SK-N-SH (cell line): ENCODE data around the gene SLC18A2. TPM values are rescaled to one million over a fixed set of nuclear protein-coding genes. Genes with fewer than 3 reads are reported as not detected.

Source experiments
- CTCF ChIA-PET: fragments of 300-600, 350-600 bp; formaldehyde crosslinking; extraction: SDS; loops from one replicate; lab custom pipeline; 2021; lab: Yijun Ruan, JAX
- POLR2A ChIA-PET: fragments of 350-600 bp; sonication (Branson Sonifier 250); formaldehyde crosslinking; extraction: SDS; loops from one replicate; lab custom pipeline; 2020; ENCODE audit warnings: antibody characterized with exemption, inconsistent platforms; lab: Yijun Ruan, JAX
- DNase-seq: peaks from one replicate; pipeline ENCODE4 v3.0.0; 2012
- H2AFZ ChIP-seq: fragments of 200-600 bp; sonication (generic); 2 replicates; pipeline ENCODE4 v1.8.1; 2016; ENCODE audit warnings: antibody characterized with exemption, mild to moderate bottlenecking, low read depth
- H3F3A ChIP-seq: fragments of 200-600 bp; sonication (generic); replicated peaks from 2 replicates; pipeline ENCODE3; 2016; ENCODE audit warnings: antibody characterized with exemption, mild to moderate bottlenecking; ENCODE audit not compliant: insufficient read depth
- H3K27ac ChIP-seq, 2 experiments: fragments of 200-500 bp in 1 of 2; fragments of 200-600 bp in 1 of 2; sonication (Bioruptor generic) in 1 of 2; sonication (generic), shearing (Covaris generic) in 1 of 2; 2 replicates each; pipeline versions ENCODE4 v1.5.1 to v1.6.1; 2014 to 2016; ENCODE audit warnings: low read depth in 2 of 2, inconsistent platforms in 1 of 2, low read length in 1 of 2, mild to moderate bottlenecking in 1 of 2, mixed read lengths in 1 of 2
- H3K27me3 ChIP-seq: fragments of 200-600 bp; sonication (generic), shearing (Covaris generic); 2 replicates; pipeline ENCODE4 v1.6.1; 2016; ENCODE audit warnings: mixed run types; ENCODE audit not compliant: insufficient read depth
- H3K36me3 ChIP-seq, 2 experiments: fragments of 200-500 bp in 1 of 2; fragments of 200-600 bp in 1 of 2; sonication (Bioruptor generic) in 1 of 2; sonication (generic) in 1 of 2; replicated peaks in 1 of 2; 2 replicates each; pipeline versions ENCODE3 to v1.5.1; 2014 to 2016; ENCODE audit warnings: low read length in 1 of 2, mild to moderate bottlenecking in 1 of 2; ENCODE audit not compliant: insufficient read depth in 2 of 2, control insufficient read depth in 1 of 2
- H3K4me1 ChIP-seq, 2 experiments: fragments of 200-500 bp in 1 of 2; fragments of 200-600 bp in 1 of 2; sonication (Bioruptor generic) in 1 of 2; sonication (generic), shearing (Covaris generic) in 1 of 2; 2 replicates each; pipeline versions ENCODE4 v1.5.1 to v1.6.1; 2014 to 2016; ENCODE audit warnings: low read depth in 1 of 2, low read length in 1 of 2, mixed run types in 1 of 2; ENCODE audit not compliant: insufficient read depth in 2 of 2, control insufficient read depth in 1 of 2
- H3K4me2 ChIP-seq: fragments of 200-600 bp; sonication (generic), shearing (Covaris generic); 2 replicates; pipeline ENCODE4 v1.6.1; 2017; ENCODE audit warnings: mixed run types
- H3K4me3 ChIP-seq, 2 experiments: fragments of 200-500 bp in 1 of 2; fragments of 200-600 bp in 1 of 2; sonication (Bioruptor generic) in 1 of 2; sonication (generic), shearing (Covaris generic) in 1 of 2; 2 replicates each; pipeline versions ENCODE4 v1.5.1 to v1.8.1; 2014 to 2016; ENCODE audit warnings: low read depth in 2 of 2, inconsistent platforms in 1 of 2, low read length in 1 of 2, mild to moderate bottlenecking in 1 of 2, mixed read lengths in 1 of 2, moderate library complexity in 1 of 2
- H3K79me2 ChIP-seq: fragments of 200-600 bp; sonication (generic); 2 replicates; pipeline ENCODE4 v1.8.1; 2017; ENCODE audit warnings: mild to moderate bottlenecking; ENCODE audit not compliant: insufficient read depth
- H3K9ac ChIP-seq: fragments of 200-600 bp; sonication (generic); 2 replicates; pipeline ENCODE4 v1.6.1; 2017; ENCODE audit warnings: mixed run types
- H3K9me2 ChIP-seq: fragments of 200-600 bp; sonication (generic); 2 replicates; pipeline ENCODE4 v1.6.1; 2017; ENCODE audit warnings: mixed run types
- H3K9me3 ChIP-seq: fragments of 200-600 bp; sonication (generic); 2 replicates; pipeline ENCODE4 v1.6.1; 2017; ENCODE audit warnings: mixed run types, mild to moderate bottlenecking, moderate library complexity
- H4K20me1 ChIP-seq: fragments of 200-600 bp; sonication (generic); 2 replicates; pipeline ENCODE4 v1.6.1; 2017; ENCODE audit warnings: mild to moderate bottlenecking, mixed run types; ENCODE audit not compliant: insufficient read depth
- EP300 ChIP-seq, 2 experiments: IDR thresholded peaks; 2 replicates each; pipeline versions ENCODE4 v1.4.0 to v1.6.1; 2012; ENCODE audit warnings: borderline replicate concordance in 1 of 2, low read depth in 1 of 2, low read length in 1 of 2
- FOXJ3 ChIP-seq: sonication (generic); formaldehyde crosslinking; IDR thresholded peaks from 2 replicates; pipeline ENCODE4 v1.5.1; 2020; ENCODE audit warnings: mild to moderate bottlenecking, missing genetic modification reagents
- GABPA ChIP-seq: IDR thresholded peaks from 2 replicates; pipeline ENCODE4 v1.4.0; 2012; ENCODE audit warnings: low read depth, mild to moderate bottlenecking
- GATA2 ChIP-seq: sonication (generic); formaldehyde crosslinking; IDR thresholded peaks from 2 replicates; pipeline ENCODE4 v1.5.0; 2020; ENCODE audit warnings: mild to moderate bottlenecking, missing genetic modification reagents
- JUND ChIP-seq: IDR thresholded peaks from 2 replicates; pipeline ENCODE4 v1.4.0; 2012
- MEF2A ChIP-seq: IDR thresholded peaks from 2 replicates; pipeline ENCODE4 v1.4.0; 2012; ENCODE audit warnings: low read depth, borderline replicate concordance
- NFIC ChIP-seq: IDR thresholded peaks from 2 replicates; pipeline ENCODE4 v1.4.0; 2012; ENCODE audit warnings: borderline replicate concordance
- NRF1 ChIP-seq: IDR thresholded peaks from 2 replicates; pipeline ENCODE4 v1.6.1; 2012; ENCODE audit warnings: low read depth, mild to moderate bottlenecking, low read length
- RXRA ChIP-seq: IDR thresholded peaks from 2 replicates; pipeline ENCODE4 v1.4.0; 2012; ENCODE audit warnings: low read depth, mild to moderate bottlenecking, borderline replicate concordance
- TCF12 ChIP-seq: IDR thresholded peaks from 2 replicates; pipeline ENCODE4 v1.4.0; 2012
- TEAD4 ChIP-seq: IDR thresholded peaks from 2 replicates; pipeline ENCODE4 v1.4.0; 2012; ENCODE audit warnings: mild to moderate bottlenecking, borderline replicate concordance; ENCODE audit not compliant: insufficient read depth
- WGBS: methylation state at CpG from one replicate; pipeline ENCODE4 v1.1.6; 2017; ENCODE audit warnings: low lambda C conversion rate; 5-methylcytosine and 5-hydroxymethylcytosine counted together
- polyA plus RNA-seq, 3 experiments: library from polyadenylated mRNA; depleted of rRNA; stranded (reverse); fragments of >200 nt; gene quantifications; 2 replicates each; pipeline ENCODE4 v1.2.3, GENCODE V29; 2012
- TF ChIP-seq, protein P1 (sequence below): fragments of 150-350 bp; IDR thresholded peaks from 2 replicates; pipeline ENCODE4 v1.6.1; 2017; ENCODE audit warnings: antibody characterized with exemption, low read length, low read depth, borderline replicate concordance
- TF ChIP-seq, protein P2 (sequence below): IDR thresholded peaks from 2 replicates; pipeline ENCODE4 v1.4.0; 2012; ENCODE audit warnings: low read depth, borderline replicate concordance
- TF ChIP-seq, protein P3 (sequence below): fragments of 150-350 bp; IDR thresholded peaks from 2 replicates; pipeline ENCODE4 v1.6.1; 2016; ENCODE audit warnings: mild to moderate bottlenecking, low read depth, low read length
- TF ChIP-seq, protein P4 (sequence below): IDR thresholded peaks from 2 replicates; pipeline ENCODE4 v1.4.0; 2012; ENCODE audit warnings: low read depth
- TF ChIP-seq, protein P5 (sequence below): fragments of 200-600 bp; sonication (generic); IDR thresholded peaks from 2 replicates; pipeline ENCODE4 v1.6.1; 2017; ENCODE audit warnings: antibody characterized with exemption, mild to moderate bottlenecking, moderate library complexity

The SLC18A2 gene
- polyA plus RNA-seq, 1 of the 3 experiments (the other 2 are of a cell fraction): not detected

DNA sequence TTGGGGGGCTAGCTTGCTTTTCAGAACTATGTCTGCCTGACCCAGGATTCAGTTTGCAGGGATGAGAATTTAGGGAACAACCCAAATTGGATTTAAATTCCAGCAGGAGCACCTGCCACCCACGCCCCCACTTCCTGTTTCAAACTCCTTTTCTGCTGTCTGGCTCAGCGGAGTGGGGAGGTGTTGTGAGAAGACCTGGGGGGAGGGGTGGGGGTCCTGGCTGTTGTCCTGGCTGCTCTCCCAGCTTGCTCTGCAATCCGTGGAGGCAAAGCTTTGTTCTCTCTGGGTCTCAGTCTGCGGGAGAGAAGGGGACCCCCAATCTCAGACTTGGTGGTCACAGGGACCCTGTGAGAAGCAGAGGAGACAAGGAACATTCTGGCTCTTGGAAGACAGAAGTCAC, 42.8 kb upstream of the SLC18A2 start:
- no peaks in the 10 kb centered on the region for H3K36me3 ChIP-seq
- H3K4me3 ChIP-seq: no peak overlapping the region
- no peak for DNase-seq
- no peak for TF ChIP-seq RXRA
- TF ChIP-seq NRF1: no peak
- TF ChIP-seq FOXJ3 (CRISPR knock-in tag): no peak
- TF ChIP-seq, protein P1, sequence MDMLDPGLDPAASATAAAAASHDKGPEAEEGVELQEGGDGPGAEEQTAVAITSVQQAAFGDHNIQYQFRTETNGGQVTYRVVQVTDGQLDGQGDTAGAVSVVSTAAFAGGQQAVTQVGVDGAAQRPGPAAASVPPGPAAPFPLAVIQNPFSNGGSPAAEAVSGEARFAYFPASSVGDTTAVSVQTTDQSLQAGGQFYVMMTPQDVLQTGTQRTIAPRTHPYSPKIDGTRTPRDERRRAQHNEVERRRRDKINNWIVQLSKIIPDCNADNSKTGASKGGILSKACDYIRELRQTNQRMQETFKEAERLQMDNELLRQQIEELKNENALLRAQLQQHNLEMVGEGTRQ: no peak
- no peak for TF ChIP-seq TEAD4
- no peak for TF ChIP-seq TCF12
- TF ChIP-seq GABPA: no peak
- TF ChIP-seq GATA2 (CRISPR knock-in tag): no peak
- TF ChIP-seq, protein P2, sequence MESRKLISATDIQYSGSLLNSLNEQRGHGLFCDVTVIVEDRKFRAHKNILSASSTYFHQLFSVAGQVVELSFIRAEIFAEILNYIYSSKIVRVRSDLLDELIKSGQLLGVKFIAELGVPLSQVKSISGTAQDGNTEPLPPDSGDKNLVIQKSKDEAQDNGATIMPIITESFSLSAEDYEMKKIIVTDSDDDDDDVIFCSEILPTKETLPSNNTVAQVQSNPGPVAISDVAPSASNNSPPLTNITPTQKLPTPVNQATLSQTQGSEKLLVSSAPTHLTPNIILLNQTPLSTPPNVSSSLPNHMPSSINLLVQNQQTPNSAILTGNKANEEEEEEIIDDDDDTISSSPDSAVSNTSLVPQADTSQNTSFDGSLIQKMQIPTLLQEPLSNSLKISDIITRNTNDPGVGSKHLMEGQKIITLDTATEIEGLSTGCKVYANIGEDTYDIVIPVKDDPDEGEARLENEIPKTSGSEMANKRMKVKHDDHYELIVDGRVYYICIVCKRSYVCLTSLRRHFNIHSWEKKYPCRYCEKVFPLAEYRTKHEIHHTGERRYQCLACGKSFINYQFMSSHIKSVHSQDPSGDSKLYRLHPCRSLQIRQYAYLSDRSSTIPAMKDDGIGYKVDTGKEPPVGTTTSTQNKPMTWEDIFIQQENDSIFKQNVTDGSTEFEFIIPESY: no peak
- TF ChIP-seq MEF2A: no peak
- no peak for TF ChIP-seq NFIC
- TF ChIP-seq, protein P3, sequence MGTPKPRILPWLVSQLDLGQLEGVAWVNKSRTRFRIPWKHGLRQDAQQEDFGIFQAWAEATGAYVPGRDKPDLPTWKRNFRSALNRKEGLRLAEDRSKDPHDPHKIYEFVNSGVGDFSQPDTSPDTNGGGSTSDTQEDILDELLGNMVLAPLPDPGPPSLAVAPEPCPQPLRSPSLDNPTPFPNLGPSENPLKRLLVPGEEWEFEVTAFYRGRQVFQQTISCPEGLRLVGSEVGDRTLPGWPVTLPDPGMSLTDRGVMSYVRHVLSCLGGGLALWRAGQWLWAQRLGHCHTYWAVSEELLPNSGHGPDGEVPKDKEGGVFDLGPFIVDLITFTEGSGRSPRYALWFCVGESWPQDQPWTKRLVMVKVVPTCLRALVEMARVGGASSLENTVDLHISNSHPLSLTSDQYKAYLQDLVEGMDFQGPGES: no peak
- no peak for TF ChIP-seq EP300 (IDR thresholded peaks at IDR 0.05; ENCODE audit: borderline replicate concordance in 1 of 2, low read depth in 1 of 2, low read length in 1 of 2)
- TF ChIP-seq, protein P4, sequence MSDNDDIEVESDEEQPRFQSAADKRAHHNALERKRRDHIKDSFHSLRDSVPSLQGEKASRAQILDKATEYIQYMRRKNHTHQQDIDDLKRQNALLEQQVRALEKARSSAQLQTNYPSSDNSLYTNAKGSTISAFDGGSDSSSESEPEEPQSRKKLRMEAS: no peak
- TF ChIP-seq, protein P5, sequence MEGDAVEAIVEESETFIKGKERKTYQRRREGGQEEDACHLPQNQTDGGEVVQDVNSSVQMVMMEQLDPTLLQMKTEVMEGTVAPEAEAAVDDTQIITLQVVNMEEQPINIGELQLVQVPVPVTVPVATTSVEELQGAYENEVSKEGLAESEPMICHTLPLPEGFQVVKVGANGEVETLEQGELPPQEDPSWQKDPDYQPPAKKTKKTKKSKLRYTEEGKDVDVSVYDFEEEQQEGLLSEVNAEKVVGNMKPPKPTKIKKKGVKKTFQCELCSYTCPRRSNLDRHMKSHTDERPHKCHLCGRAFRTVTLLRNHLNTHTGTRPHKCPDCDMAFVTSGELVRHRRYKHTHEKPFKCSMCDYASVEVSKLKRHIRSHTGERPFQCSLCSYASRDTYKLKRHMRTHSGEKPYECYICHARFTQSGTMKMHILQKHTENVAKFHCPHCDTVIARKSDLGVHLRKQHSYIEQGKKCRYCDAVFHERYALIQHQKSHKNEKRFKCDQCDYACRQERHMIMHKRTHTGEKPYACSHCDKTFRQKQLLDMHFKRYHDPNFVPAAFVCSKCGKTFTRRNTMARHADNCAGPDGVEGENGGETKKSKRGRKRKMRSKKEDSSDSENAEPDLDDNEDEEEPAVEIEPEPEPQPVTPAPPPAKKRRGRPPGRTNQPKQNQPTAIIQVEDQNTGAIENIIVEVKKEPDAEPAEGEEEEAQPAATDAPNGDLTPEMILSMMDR: no peak
- no peak for TF ChIP-seq JUND
- H3F3A ChIP-seq: no peaks in the 10 kb centered on the region
- H3K4me2 ChIP-seq: no peak overlapping the region
- ChIA-PET POLR2A (no interaction called here), CTCF (interaction anchor here (0.7 to 3.3 kb wide), 8 partner anchors 9 to 410 kb away, joined by 3 to 25 read pairs (median 6); no protein-coding TSS in a partner anchor)
- H4K20me1 ChIP-seq: no peaks in the 10 kb centered on the region
- H2AFZ ChIP-seq: no peak overlapping the region
- H3K27me3 ChIP-seq: no peaks in the 10 kb centered on the region
- H3K4me1 ChIP-seq: no peaks in the 10 kb centered on the region
- no peak overlapping the region for H3K27ac ChIP-seq
- WGBS: 22% methylated on average over 4 of the region's 4 CpGs
- no peaks in the 10 kb centered on the region for H3K9me2 ChIP-seq
- H3K9me3 ChIP-seq: no peaks in the 10 kb centered on the region
- H3K9ac ChIP-seq: no peak overlapping the region
- no peaks in the 10 kb centered on the region for H3K79me2 ChIP-seq
